ENCODE measurements around the gene PDHA1. TPM values are rescaled to one million over a fixed set of nuclear protein-coding genes. Genes with fewer than 3 reads are reported as not detected.

The PDHA1 gene
- total and polyA plus RNA-seq, 12 donors: 50.7 to 329 (median 147) TPM

- H3K36me3 ChIP-seq (replicated peaks in 1 of 2): no peaks in the 10 kb centered on the region
- intact Hi-C loops (cut with DNase I): no loop called here
- 44 to 82% (median 53%) methylated on average over 2 to 16 of the region's 16 CpGs for WGBS, 4 donors
- no peaks in the 10 kb centered on the region for H3K4me1 ChIP-seq (replicated peaks in 1 of 2)
- TF ChIP-seq POLR2A (IDR thresholded peaks at IDR 0.05) (no peak), CTCF (IDR thresholded peaks at IDR 0.05) (peak in 5 of 6 experiments; percentile 4 to 34 (median 25))
- no peak overlapping the region for H3K27ac ChIP-seq
- H3K9me3 ChIP-seq (replicated peaks in 1 of 3): no peaks in the 10 kb centered on the region
- H3K27me3 ChIP-seq: peaks cover 6% of the 10 kb centered on the region
- H3K4me3 ChIP-seq: no peak overlapping the region
- peak in 3 of 7 donors; percentile 34 to 55 (median 38) for DNase-seq
These were observed 38.9 kb downstream of the PDHA1 start for GRCh38 chrX:19382555-19383145.

GRCh38 chrX:19386679-19387078 is 43.0 kb downstream of the PDHA1 start:
- H3K4me3 ChIP-seq: no peak overlapping the region
- 48 to 95% (median 75%) methylated on average over 3 to 4 of the region's 4 CpGs for WGBS, 4 donors
- H3K4me1 ChIP-seq (replicated peaks in 1 of 2): no peaks in the 10 kb centered on the region
- intact Hi-C loops (cut with DNase I): no loop called here
- no peaks in the 10 kb centered on the region for H3K27me3 ChIP-seq
- no peak for DNase-seq
- H3K9me3 ChIP-seq (replicated peaks in 1 of 3): no peaks in the 10 kb centered on the region
- TF ChIP-seq CTCF (IDR thresholded peaks at IDR 0.05): no peak
- TF ChIP-seq POLR2A (IDR thresholded peaks at IDR 0.05): no peak
- no peaks in the 10 kb centered on the region for H3K36me3 ChIP-seq (replicated peaks in 1 of 2)
- no peak overlapping the region for H3K27ac ChIP-seq

- intact Hi-C loops (cut with DNase I): no loop called here
- TF ChIP-seq CTCF (IDR thresholded peaks at IDR 0.05): no peak
- TF ChIP-seq POLR2A (IDR thresholded peaks at IDR 0.05): no peak
- Histone ChIP-seq H3K4me3 (no peak overlapping the region), H3K27me3 (no peaks in the 10 kb centered on the region), H3K27ac (no peak overlapping the region), H3K36me3 (replicated peaks in 1 of 2) (no peaks in the 10 kb centered on the region), H3K4me1 (replicated peaks in 1 of 2) (no peaks in the 10 kb centered on the region), H3K9me3 (replicated peaks in 1 of 3) (no peaks in the 10 kb centered on the region)
- no peak for DNase-seq
- WGBS, 4 donors: 77 to 86% (median 83%) methylated on average over 6 to 13 of the region's 13 CpGs
These were observed 44.4 kb downstream of the PDHA1 start for GRCh38 chrX:19388064-19388679.

- H3K4me3 ChIP-seq: no peak overlapping the region
- WGBS, 4 donors: 77 to 94% (median 84%) methylated on average over 7 to 8 of the region's 8 CpGs
- intact Hi-C loops (cut with DNase I): no loop called here
- H3K27me3 ChIP-seq: no peaks in the 10 kb centered on the region
- TF ChIP-seq CTCF (IDR thresholded peaks at IDR 0.05): no peak
- TF ChIP-seq POLR2A (IDR thresholded peaks at IDR 0.05): no peak
- H3K9me3 ChIP-seq (replicated peaks in 1 of 3): no peaks in the 10 kb centered on the region
- H3K36me3 ChIP-seq (replicated peaks in 1 of 2): no peaks in the 10 kb centered on the region
- no peak for DNase-seq
- H3K27ac ChIP-seq: no peak overlapping the region
- H3K4me1 ChIP-seq (replicated peaks in 1 of 2): no peaks in the 10 kb centered on the region
These were observed 45.0 kb downstream of the PDHA1 start for GRCh38 chrX:19388741-19389140.

All from adrenal gland (tissue), 12 donors.